Activated CD4-positive, alpha-beta T cell treated with anti-CD3 and anti-CD28 coated beads, Interleukin-2, amount 10 ng/mL, durations not matched to agents 7 days and 5 days (primary cell): ENCODE results near the gene TBC1D22A. TPM values are rescaled to one million over a fixed set of nuclear protein-coding genes. Genes with fewer than 3 reads are reported as not detected.

Experiments used
- CTCF ChIA-PET: fragments of 350-600 bp; sonication (Branson Sonifier 250); formaldehyde crosslinking; loops from one replicate; lab custom pipeline; 2021; ENCODE audit warnings: antibody characterized with exemption; lab: Charles Lee
- POLR2A ChIA-PET: fragments of 350-600 bp; sonication (Branson Sonifier 250); formaldehyde crosslinking; loops from one replicate; lab custom pipeline; 2021; ENCODE audit warnings: antibody characterized with exemption; lab: Charles Lee
- DNase-seq: peaks from one replicate; pipeline ENCODE4 v3.0.0-alpha.2; 2020
- H3K27ac Mint-ChIP-seq: one replicate; pipeline ENCODE4 v1.8.0; 2021; ENCODE audit warnings: mild to moderate bottlenecking, moderate library complexity, mixed read lengths
- H3K27me3 Mint-ChIP-seq: one replicate; pipeline ENCODE4 v1.8.0; 2021; ENCODE audit warnings: mixed read lengths
- H3K36me3 Mint-ChIP-seq: one replicate; pipeline ENCODE4 v1.8.0; 2021; ENCODE audit warnings: low read depth, mixed read lengths
- H3K4me1 Mint-ChIP-seq: one replicate; pipeline ENCODE4 v1.8.0; 2021; ENCODE audit warnings: mixed read lengths
- H3K4me3 Mint-ChIP-seq: one replicate; pipeline ENCODE4 v1.8.0; 2021; ENCODE audit warnings: mild to moderate bottlenecking, moderate library complexity, mixed read lengths
- H3K9me3 Mint-ChIP-seq: one replicate; pipeline ENCODE4 v1.8.0; 2021; ENCODE audit warnings: mixed read lengths
- total RNA-seq, 2 experiments: library from RNA; stranded (reverse); gene quantifications; one replicate each; pipeline ENCODE4 v1.2.3, GENCODE V29; 2021

The TBC1D22A gene
- total RNA-seq, 2 experiments from 2014 or later: 34.1 to 39.2 TPM

DNA sequence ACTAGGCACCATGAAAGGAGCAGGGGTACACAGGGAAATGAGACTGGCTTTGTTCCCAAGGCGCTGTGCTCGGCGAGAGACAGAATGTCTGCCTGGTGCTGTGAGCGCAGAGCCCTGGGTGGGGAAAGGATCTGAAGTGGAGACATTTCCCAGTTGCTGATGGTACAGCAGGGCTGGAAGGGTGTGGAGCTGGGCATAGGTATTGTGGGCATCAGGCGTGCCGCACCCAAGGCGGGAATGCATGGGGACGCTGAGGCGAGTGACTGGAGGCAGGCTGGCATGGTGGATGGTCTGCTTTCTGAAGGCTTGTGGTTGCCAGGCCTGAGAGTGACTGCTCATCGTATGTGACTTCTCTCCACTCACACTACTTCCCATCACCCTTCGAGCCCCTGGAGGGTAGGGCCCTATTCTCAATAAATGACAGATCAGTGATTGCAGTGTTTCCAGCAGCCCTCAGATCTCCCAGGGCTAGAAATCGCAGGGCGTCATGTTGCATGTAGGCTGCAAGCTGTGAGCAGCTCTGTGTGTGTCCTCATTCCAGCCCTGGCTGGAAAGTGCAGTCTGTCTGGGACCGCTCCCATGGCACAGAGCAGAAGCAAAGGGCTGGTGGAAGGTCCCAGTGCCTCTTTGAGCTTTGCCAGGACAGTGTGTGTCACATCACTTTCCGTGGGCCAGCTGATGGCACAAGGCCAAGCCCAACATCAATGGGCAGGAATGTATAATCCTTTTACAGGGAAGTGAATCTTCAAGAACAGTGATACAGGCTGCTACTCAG lies 67.7 kb downstream of the TBC1D22A start:
- ChIA-PET CTCF (interaction anchor here (1.0 kb wide), 1 partner anchor 15 kb away, joined by 3 read pairs; no protein-coding TSS in a partner anchor), POLR2A (no interaction called here)
- no peak overlapping the region for H3K27ac Mint-ChIP-seq
- no peak overlapping the region for H3K4me3 Mint-ChIP-seq
- DNase-seq: no peak
- no peaks in the 10 kb centered on the region for H3K27me3 Mint-ChIP-seq
- H3K4me1 Mint-ChIP-seq: peaks cover 1% of the 10 kb centered on the region
- H3K9me3 Mint-ChIP-seq: peaks cover 12% of the 10 kb centered on the region
- peaks cover 53% of the 10 kb centered on the region for H3K36me3 Mint-ChIP-seq

DNA sequence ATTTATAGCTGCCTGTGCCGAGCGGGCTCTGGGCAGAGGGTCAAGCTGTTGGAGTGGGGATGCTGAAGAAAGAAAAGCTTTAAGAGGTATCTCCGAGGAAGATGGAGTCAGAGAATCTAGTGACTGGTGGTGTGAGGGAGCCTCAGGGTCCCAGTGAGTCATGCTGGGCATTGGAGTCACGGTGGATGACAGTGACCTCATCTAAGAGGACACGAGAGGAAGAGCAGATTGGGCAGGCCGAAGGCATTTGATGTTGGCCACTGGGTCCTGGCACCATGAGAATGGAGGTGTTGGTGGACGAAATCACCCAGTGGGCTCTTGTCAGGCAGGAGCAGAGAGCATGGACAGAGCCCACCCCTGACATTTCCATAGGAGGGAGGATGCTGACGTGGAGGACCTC lies 68.4 kb downstream of the TBC1D22A start:
- H3K36me3 Mint-ChIP-seq: peaks cover 60% of the 10 kb centered on the region
- CTCF ChIA-PET: no interaction called here

DNA sequence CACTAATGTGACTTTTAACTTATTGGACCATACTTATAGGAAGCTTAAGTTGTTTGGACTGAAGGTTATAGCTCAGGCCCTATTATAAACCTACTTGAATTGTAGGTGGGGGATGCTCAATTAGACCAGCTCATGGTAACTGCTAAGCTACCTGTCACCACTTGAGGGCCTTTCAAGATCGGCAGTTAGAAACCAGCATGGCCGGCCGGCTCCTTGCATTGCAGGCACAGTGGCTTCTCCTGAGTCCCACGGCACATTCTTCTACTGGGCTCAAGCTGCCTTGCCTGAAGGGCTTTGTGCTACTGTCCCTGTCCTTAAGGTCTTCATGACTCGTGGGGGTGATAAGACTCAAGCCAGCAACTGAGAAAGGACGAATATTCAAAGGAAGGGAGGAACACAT lies 70.8 kb downstream of the TBC1D22A start:
- Mint-ChIP-seq H3K27me3 (no peaks in the 10 kb centered on the region), H3K4me1 (peaks cover 1% of the 10 kb centered on the region), H3K4me3 (no peak overlapping the region), H3K9me3 (peaks cover 30% of the 10 kb centered on the region), H3K27ac (no peak overlapping the region), H3K36me3 (peaks cover 61% of the 10 kb centered on the region)
- DNase-seq: no peak
- CTCF ChIA-PET: no interaction called here
- POLR2A ChIA-PET: no interaction called here

More for the DNA sequence above, 68.4 kb downstream of the TBC1D22A start:
- no peak for DNase-seq
- Mint-ChIP-seq H3K27me3 (no peaks in the 10 kb centered on the region), H3K4me1 (peaks cover 1% of the 10 kb centered on the region), H3K4me3 (no peak overlapping the region), H3K9me3 (peaks cover 19% of the 10 kb centered on the region), H3K27ac (no peak overlapping the region)
- POLR2A ChIA-PET: no interaction called here

DNA sequence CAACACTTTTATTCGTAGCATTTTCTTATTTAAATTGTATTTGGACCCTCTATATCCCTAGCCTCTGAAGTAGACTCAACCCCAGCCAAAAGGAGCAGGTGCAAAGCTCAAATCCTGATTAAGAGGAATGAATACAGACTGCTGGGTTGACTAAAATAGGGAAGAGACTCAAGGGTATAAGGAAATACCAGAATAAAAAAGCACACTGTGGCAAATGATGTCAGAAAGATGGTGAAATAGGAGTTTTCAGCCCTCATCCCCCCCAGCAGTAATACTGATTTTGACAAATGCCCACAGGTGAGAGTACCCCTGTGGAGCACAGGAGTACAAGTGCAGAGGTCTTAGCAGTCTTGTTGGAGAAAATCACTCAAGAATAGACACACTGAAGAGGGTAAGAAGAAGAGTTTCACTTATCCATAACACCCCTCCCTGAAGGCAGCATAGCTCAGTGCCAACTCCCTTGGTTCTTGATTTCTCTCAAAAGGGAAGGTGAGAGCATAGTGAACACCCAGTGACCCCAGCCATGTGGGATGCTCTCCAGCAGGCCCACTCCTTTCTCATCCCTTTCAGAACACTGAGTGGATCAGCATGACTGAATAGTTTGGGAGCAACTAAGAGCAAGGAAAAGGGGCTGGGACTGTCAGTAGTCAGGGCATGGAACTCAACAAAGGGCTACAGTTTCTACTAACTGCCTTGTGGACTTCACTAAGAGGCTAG lies 71.7 kb downstream of the TBC1D22A start:
- CTCF ChIA-PET: no interaction called here
- peaks cover 54% of the 10 kb centered on the region for H3K36me3 Mint-ChIP-seq

DNA sequence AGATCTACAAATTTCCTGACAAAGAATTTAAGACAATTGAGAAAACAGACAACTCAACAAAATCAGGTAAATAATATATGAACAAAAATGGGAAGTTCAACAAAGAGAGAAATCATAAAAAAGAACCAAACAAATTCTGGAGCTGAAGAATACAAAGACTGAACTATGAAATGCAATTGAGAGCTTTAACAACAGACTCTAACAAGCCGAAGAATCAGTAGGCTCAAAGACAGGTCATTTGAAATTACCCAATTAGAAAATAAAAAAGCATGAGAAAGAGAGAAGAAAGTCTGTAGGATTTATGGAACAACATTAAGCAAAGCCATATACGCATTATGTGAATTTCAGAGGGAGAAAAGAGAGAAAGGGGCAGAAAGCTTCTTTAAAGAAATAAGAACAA lies 72.8 kb downstream of the TBC1D22A start:
- peaks cover 30% of the 10 kb centered on the region for H3K9me3 Mint-ChIP-seq

More for the DNA sequence above, 71.7 kb downstream of the TBC1D22A start:
- no peak overlapping the region for H3K27ac Mint-ChIP-seq
- H3K4me1 Mint-ChIP-seq: no peaks in the 10 kb centered on the region
- DNase-seq: no peak
- no peaks in the 10 kb centered on the region for H3K27me3 Mint-ChIP-seq
- H3K4me3 Mint-ChIP-seq: no peak overlapping the region
- H3K9me3 Mint-ChIP-seq: peaks cover 30% of the 10 kb centered on the region
- POLR2A ChIA-PET: no interaction called here

DNA sequence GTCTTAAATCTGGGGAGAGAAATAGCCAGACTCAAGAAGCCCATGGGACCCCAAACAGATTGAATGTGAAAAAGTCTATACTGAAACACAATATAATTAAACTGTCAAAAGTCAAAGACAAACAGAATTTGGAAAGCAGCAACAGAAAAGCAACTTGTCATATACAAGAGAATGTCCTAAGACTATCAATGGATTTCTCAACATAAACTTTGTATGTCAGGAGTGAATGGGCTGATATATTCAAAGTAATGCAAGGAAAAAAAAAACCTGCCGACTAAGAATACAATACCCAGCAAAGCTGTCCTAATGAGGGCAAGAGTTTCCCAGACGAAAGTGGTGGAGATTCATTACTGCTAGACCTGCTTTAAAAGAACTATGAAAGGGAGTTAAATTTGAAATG lies 73.2 kb downstream of the TBC1D22A start:
- Mint-ChIP-seq H3K27me3 (no peaks in the 10 kb centered on the region), H3K36me3 (peaks cover 45% of the 10 kb centered on the region), H3K27ac (no peak overlapping the region), H3K4me3 (no peak overlapping the region), H3K4me1 (no peaks in the 10 kb centered on the region), H3K9me3 (peaks cover 30% of the 10 kb centered on the region)
- CTCF ChIA-PET: no interaction called here
- DNase-seq: no peak
- POLR2A ChIA-PET: no interaction called here

More for the DNA sequence above, 72.8 kb downstream of the TBC1D22A start:
- Mint-ChIP-seq H3K4me1 (no peaks in the 10 kb centered on the region), H3K27me3 (no peaks in the 10 kb centered on the region), H3K36me3 (peaks cover 46% of the 10 kb centered on the region), H3K4me3 (no peak overlapping the region), H3K27ac (no peak overlapping the region)
- no peak for DNase-seq
- CTCF ChIA-PET: no interaction called here
- POLR2A ChIA-PET: no interaction called here

DNA sequence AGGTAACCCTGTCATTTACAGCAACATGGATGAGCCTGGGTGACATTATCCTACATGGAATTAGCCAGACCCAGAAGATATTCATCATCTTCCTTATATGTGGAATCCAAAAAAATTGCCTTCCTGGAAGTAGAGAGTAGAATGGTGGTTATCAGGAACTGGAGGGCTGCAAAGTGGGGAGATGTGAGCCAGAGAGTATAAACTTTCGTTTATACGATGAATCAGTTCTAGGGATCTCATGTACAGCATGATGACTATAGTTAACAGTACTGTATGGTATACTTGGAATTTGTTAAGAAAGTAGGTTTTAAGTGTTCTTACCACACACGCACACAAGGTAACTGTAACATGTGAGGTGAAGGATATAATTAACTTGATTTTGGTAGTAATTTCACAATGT lies 79.1 kb downstream of the TBC1D22A start:
- H3K27ac Mint-ChIP-seq: no peak overlapping the region
- no peaks in the 10 kb centered on the region for H3K27me3 Mint-ChIP-seq
- DNase-seq: no peak
- H3K36me3 Mint-ChIP-seq: peaks cover 3% of the 10 kb centered on the region
- POLR2A ChIA-PET: no interaction called here
- H3K4me1 Mint-ChIP-seq: peaks cover 12% of the 10 kb centered on the region
- CTCF ChIA-PET: no interaction called here
- H3K4me3 Mint-ChIP-seq: no peak overlapping the region
- H3K9me3 Mint-ChIP-seq: peaks cover 6% of the 10 kb centered on the region

DNA sequence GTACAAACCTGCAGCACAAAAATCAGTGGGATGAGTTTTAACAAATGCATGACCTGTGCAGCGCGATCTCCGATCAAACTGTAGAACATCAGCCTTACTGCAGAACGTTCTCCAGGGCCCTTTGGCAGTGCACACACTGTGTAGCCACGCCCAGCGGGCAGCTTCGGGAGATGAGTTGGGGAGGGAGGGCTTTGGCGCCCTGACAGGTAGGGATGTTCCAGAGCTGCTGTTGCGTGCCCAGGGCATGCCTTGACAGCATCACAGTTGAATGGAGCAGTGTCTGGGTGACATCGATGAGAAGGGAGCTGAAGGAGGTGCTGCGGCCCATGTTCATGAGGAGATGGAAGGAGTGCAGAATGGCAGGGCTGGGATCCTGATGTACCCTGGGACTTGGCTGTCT lies 80.2 kb downstream of the TBC1D22A start:
- H3K27ac Mint-ChIP-seq: no peak overlapping the region

DNA sequence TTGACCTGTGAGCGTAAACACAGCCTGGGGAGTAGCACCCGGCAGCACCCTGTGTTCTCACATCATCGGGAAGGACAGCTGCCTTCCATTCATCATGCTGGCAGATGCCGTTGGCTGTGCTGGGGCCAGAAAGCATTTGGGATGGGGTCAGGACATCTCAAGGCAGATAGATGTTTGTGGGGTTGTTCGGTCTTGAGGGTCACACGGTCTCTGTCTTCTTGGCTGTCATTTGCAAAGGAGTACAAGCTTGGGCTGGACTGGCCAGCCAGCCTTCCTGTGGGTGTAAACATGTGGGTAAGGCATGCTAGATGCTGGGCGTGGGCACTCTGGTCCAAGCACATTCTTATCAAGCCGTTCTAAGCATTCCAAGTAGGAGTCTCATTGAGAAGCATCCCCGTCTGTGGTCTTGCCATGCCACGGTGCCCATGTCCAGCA lies 81.4 kb downstream of the TBC1D22A start:
- H3K4me1 Mint-ChIP-seq: peaks cover 14% of the 10 kb centered on the region
- no peaks in the 10 kb centered on the region for H3K9me3 Mint-ChIP-seq
- peaks cover 3% of the 10 kb centered on the region for H3K36me3 Mint-ChIP-seq
- no peak overlapping the region for H3K27ac Mint-ChIP-seq
- CTCF ChIA-PET: interaction anchor here (1.6 kb wide), 1 partner anchor 27 kb away, joined by 4 read pairs; no protein-coding TSS in a partner anchor
- H3K27me3 Mint-ChIP-seq: no peaks in the 10 kb centered on the region
- H3K4me3 Mint-ChIP-seq: no peak overlapping the region
- POLR2A ChIA-PET: no interaction called here
- no peak for DNase-seq

More for the DNA sequence above, 80.2 kb downstream of the TBC1D22A start:
- Mint-ChIP-seq H3K36me3 (peaks cover 3% of the 10 kb centered on the region), H3K9me3 (peaks cover 3% of the 10 kb centered on the region), H3K27me3 (no peaks in the 10 kb centered on the region), H3K4me1 (peaks cover 14% of the 10 kb centered on the region), H3K4me3 (no peak overlapping the region)
- ChIA-PET POLR2A (no interaction called here), CTCF (no interaction called here)
- DNase-seq: no peak

DNA sequence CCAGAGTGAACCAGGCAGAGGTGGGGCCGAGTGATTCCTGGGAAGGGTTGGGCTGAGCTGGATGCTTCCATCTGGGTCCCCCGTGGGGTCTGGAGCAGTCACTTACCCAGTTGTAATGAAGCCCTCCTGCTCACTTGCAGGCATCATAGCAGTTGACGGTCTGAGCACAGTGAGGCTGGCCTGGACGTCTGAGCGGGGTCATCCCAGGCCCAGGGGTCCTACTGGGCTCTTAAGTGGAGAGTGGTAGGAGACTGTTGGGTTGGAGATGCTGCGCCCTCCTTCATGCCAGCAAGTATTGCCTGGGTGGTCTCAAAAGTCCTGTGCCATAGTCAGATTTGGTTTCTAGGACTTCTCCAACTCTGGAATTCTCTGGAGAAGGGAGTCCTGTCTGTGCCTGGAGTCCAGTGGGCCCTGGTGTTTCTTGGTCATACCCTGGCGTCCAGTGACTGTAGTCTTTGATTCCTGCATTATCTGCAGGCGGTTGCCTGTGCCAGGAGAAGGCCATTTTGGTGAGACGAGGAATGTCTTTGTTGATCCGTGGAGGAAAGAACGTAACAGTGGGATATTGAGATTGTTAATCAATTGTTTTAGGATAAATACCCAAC lies 82.3 kb downstream of the TBC1D22A start:
- H3K9me3 Mint-ChIP-seq: no peaks in the 10 kb centered on the region
- DNase-seq: no peak
- ChIA-PET CTCF (interaction anchor here (1.1 to 1.6 kb wide), 3 partner anchors 15 to 41 kb away, joined by 3 to 4 read pairs (median 4); no protein-coding TSS in a partner anchor), POLR2A (no interaction called here)
- no peak overlapping the region for H3K27ac Mint-ChIP-seq
- no peak overlapping the region for H3K4me3 Mint-ChIP-seq
- peaks cover 4% of the 10 kb centered on the region for H3K36me3 Mint-ChIP-seq
- H3K27me3 Mint-ChIP-seq: no peaks in the 10 kb centered on the region
- peaks cover 15% of the 10 kb centered on the region for H3K4me1 Mint-ChIP-seq

DNA sequence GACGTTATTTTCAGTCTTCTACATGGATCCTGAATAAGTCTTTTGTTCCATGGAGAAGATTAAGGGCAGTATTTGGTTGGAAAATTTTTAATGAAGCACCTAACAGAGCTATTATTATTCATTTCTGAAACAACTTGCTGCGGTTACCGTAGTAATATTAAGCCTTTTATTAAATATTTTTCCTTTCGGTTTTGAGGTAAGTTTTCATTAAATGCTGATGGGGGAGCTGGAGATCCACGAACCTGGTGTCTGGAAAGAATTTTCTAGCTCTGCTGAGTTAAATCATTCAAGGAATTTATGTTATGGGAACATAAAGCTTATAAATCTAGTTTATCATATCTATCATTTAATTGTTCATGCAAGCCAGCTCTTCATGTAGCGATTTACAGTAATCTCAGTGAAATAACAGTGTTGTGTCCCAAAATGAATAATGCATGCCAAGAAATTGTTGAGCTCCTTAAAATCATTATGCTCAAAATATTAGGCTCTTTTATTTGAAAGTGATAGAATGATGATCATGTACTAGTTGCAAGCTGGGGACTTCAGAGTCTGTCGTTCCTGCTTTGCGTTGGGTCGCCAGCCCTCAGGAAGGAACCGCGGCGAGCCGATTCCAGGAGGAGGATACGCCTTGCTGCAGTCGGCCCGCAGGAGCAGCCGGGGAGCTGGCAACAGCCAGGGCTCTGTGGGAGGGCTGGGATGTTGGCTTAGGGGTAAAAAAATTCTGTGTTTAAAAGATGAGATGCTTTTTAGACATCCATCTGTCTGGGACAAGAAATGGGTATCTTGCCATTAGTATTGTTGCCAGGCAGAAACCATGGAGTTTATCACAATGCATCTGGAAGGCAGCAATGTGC lies 83.1 kb downstream of the TBC1D22A start:
- Mint-ChIP-seq H3K27ac (no peak overlapping the region), H3K4me3 (no peak overlapping the region), H3K4me1 (peaks cover 17% of the 10 kb centered on the region), H3K9me3 (no peaks in the 10 kb centered on the region), H3K36me3 (peaks cover 8% of the 10 kb centered on the region), H3K27me3 (no peaks in the 10 kb centered on the region)
- ChIA-PET POLR2A (no interaction called here), CTCF (interaction anchor here (0.6 to 1.6 kb wide), 5 partner anchors 16 to 282 kb away, joined by 3 to 4 read pairs (median 4); no protein-coding TSS in a partner anchor)
- DNase-seq: no peak

DNA sequence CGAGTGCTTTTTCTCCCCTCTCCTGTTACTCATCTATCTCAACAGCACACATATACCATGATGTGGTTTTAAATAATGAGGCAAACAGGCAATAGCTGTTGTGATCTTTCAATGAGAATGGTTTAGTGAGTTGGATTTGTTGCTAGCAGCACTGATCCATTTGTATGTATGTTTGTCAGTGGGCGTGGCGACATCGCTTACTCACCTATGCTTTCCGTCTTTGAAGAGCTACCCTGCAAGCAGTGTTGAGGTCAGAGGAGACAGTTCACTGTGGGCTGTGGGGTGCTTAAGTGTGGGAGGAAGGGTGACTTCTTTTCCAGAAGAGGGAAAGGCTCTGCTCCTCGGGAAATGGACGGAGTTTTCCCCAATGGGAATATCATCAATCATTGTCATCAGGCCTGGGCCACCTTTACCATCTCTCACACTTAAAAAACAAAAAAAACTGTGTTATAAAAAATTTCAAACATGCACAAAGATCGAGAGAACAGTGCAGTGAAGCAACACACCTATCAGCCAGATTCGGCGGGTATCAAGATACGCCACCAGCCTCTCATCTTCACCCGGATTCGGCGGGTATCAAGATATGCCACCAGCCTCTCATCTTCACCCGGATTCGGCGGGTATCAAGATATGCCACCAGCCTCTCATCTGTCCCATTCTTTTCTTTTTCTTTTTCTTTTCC lies 83.8 kb downstream of the TBC1D22A start:
- ChIA-PET POLR2A (no interaction called here), CTCF (interaction anchor here (0.6 to 1.2 kb wide), 3 partner anchors 16 to 283 kb away, joined by 3 to 4 read pairs (median 3); no protein-coding TSS in a partner anchor)
- no peak overlapping the region for H3K27ac Mint-ChIP-seq
- DNase-seq: no peak
- no peak overlapping the region for H3K4me3 Mint-ChIP-seq
- H3K9me3 Mint-ChIP-seq: no peaks in the 10 kb centered on the region
- H3K27me3 Mint-ChIP-seq: no peaks in the 10 kb centered on the region
- H3K4me1 Mint-ChIP-seq: peaks cover 17% of the 10 kb centered on the region
- H3K36me3 Mint-ChIP-seq: peaks cover 8% of the 10 kb centered on the region
